HG03025 (cell line): ENCODE results near the gene LINGO3.
"Not testable (repeated sequence)": the region's sequence is repeated elsewhere in the genome, so short reads cannot be mapped to it uniquely, and the experiment has no call there.

ENCODE experiments used
- ATAC-seq: cut with Tn5 transposase; IDR thresholded peaks from one replicate; pipeline ENCODE4 v1.9.1; 2021; ENCODE audit warnings: mild to moderate bottlenecking, moderate library complexity; ENCODE audit not compliant: unreplicated experiment, low FRiP score

LINGO3 gene

GRCh38 chr19:2308114-2308556 is at the start of gene LINGO3:
Gene LINGO3, minus strand, starts transcription at chr19:2308154. Its CDS starts 16,378 bp downstream, at chr19:2291776.
- ATAC-seq, result no peak

DNA sequence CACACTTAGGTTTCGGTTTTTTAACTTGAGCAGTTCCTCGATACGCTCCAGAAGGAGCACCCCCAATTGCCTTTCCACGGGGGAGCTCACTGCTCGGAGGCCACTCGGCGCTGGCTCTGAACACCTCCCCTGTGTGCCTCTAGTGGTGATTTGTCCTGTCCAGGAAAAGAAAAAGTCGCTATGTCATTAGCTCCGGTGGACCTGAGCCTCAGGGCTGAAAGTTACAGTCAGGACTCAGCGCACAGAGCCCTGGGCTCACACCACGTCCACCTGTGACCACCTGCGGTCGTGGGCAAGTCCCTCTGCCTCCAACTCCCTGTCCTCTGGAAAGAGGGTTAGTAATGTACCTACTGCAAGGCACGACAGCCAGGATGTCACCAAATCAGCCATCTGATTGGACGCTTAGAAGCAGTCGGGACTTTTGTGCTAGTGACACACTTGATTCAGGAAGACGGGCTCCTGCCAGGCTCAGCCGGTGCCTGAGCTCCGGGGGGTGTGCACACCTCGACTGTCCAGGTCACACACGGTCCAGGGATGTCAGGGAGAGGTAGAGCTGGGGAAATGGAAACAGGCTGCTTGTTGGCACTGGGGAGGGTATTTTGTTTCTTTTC is 48.2 kb upstream of the LINGO3 start:
- ATAC-seq, result no peak

- no peak for ATAC-seq
Measured at GRCh38 chr19:2355168-2356035, 47.4 kb upstream of the LINGO3 start.

GRCh38 chr19:2354670-2355069 is 46.7 kb upstream of the LINGO3 start:
- no peak for ATAC-seq

GRCh38 chr19:2353887-2354592 is 46.1 kb upstream of the LINGO3 start:
- no peak for ATAC-seq

GRCh38 chr19:2353159-2353886 is 45.4 kb upstream of the LINGO3 start:
- ATAC-seq, result no peak

DNA sequence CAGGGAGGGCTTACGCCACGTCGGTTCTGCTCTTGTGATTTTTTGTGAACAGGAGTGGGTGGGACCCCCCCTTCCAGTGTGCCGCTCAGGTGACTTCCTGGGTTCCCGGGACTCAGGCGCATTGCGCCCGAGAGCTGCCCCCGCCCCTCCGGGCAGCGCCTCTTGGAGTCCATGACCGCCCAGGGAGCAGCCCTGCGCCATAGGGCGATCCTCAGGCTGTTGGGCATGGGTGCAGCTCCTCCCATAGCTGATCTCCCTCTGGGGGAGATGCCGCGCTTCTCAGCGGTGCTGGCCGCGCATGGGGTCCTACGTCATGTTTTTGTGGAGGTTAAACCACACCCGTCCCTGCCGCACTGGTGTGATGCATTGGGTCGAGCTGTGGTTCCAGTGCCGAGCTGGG is 44.2 kb upstream of the LINGO3 start:
- ATAC-seq, result no peak

GRCh38 chr19:2351591-2351990 is 43.6 kb upstream of the LINGO3 start:
- no peak for ATAC-seq

- no peak for ATAC-seq
Measured at GRCh38 chr19:2350656-2351055, 42.7 kb upstream of the LINGO3 start.

- ATAC-seq, result not testable (repeated sequence)
Measured at GRCh38 chr19:2349818-2350217, 41.9 kb upstream of the LINGO3 start.

- no peak for ATAC-seq
Measured at GRCh38 chr19:2345794-2346663, 38.1 kb upstream of the LINGO3 start.

DNA sequence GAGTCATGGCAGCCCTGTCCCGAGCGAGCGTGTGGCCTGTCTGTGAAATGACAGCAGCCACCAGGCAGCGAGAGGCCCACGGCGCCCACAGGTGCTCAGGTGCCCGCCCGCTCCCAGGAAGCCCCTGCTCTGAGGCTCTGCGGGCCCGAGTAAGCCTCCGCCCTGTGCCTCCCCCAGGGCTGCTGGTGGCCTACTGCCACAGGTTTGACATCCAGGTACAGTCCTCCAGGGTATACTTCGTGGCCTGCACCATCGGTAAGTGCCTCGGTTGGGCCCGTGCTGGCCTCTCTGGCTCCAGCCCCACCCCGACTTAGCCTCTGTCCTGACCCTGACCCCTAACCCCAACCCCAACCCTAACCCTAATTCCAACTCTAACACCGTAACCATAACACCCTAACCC is 37.1 kb upstream of the LINGO3 start:
- no peak for ATAC-seq

GRCh38 chr19:2344381-2344870 is 36.5 kb upstream of the LINGO3 start:
- no peak for ATAC-seq

- no peak for ATAC-seq
Measured at GRCh38 chr19:2343289-2343982, 35.5 kb upstream of the LINGO3 start.

DNA sequence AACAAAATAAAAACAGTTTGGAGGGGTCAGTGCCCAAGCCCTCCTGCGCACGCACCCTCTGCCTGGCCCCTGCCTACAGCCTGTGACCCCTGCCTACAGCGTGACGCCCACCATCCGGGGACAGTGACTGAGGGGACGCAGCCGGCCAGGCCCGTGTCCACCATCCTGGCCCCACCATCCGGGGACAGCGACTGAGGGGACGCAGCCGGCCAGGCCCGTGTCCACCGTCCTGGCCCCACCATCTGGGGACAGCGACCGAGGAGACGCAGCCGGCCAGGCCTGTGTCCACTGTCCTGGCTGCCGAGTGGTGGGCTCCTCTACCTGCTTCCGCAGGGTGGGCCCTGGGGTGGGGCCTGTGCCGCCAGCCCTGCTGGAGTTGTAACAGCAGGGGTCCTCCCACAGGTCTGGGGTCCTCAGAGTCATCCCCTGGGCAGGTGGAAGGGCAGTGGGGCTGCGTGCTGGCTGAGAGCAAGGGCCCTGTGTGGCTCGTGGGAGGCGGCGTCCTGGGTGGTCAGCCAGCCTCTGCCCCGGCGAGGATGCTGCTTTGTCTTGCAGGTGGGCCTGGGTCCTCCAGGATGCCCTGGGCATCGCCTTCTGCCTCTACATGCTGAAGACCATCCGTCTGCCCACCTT is 34.8 kb upstream of the LINGO3 start:
- no peak for ATAC-seq

DNA sequence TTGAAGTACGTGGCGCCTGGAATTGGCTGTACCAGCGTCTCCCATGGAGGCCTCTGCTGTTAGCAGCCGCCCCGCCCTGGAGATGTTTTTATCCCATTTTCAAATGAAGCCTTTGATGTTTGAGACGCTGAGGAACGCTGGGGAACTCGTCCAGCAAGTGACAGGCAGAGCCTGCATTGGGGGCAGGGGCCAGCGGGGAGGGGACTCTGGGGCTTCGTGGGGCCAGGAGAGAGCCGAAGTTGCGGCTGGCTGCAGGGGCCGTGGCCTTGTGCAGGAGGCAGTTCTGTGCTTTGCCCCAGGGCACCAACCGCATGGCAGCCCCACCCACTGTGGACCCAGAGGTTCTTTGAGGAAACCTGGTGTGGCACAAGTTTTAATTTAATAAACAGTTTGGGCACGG is 34.0 kb upstream of the LINGO3 start:
- no peak for ATAC-seq

DNA sequence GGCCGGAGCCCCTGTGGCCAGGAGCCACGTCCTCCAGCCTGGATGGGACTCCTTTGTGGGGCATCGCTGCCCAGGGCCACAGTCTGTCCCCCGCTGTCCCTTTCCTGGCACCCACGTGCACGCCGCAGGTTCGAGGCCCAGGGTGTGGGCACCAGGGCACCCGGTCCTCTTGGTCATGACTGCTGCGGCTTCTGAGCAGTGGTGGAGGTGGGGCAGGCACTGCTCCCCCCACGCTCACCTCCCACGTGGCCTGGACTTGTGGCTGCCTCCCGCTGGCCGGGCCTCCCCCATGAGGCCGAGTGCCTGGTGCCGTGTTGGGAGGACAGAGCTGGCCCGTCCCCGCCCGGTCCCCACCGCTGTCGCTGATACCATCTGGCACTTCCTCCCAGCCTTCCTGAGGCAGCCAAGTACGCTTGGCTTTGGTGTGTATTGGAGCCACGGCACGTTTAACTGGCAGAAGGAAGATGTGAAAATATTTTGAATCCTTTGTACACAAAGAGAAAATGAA is 33.3 kb upstream of the LINGO3 start:
- ATAC-seq, result no peak

DNA sequence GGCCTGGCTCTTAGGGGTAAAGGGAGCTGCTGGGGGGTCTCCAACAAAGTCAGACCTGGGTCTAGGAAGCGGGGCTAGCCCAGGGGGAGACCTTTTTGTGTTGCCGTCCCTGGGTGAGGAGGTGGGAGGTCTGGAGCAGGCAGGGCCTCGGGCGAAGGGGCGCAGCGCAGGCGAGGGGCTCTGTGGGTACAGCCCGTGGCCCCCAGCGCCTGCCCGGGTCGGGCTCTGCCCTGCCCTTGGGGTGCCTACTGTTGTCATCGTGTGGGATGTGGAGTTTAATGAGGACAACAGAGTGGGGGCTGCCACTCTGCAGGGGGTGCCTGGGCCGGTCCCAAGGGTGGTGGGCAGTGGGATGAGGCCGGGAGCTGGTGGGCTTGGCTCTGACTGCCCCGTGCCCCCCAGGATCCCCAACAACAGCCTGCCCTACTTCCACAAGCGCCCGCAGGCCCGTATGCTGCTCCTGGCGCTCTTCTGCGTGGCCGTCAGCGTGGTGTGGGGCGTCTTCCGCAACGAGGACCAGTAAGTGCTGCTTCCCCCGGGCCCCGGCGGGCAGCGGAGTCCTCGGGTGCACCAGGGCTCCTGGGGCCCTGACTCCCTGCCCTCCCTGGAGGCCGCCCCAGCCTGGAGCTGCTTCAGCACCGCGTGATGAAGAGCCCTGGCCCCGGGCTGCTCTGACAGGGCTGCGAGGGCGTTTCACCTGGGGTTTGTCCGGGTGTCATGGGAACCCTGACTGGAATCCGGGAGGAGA is 32.7 kb upstream of the LINGO3 start:
- ATAC-seq, result no peak
